Stomach (tissue), 9 donors: Measurements from ENCODE around the gene CAMK2N2. TPM values are rescaled to one million over a fixed set of nuclear protein-coding genes. Genes with fewer than 3 reads are reported as not detected.
A peak's percentile ranks its signal among the peaks of the same experiment; 100 is the strongest.

Experiments
- DNase-seq, 2 donors: peaks; one replicate each; pipeline versions ENCODE4 v3.0.0 to v3.0.0-alpha.2; 2013 to 2019
- H3K27ac ChIP-seq, 5 donors: fragments of 200-600 bp in 4 of 5; sonication (generic) in 4 of 5; one replicate each; pipeline ENCODE4 v1.5.1; 2013 to 2019; ENCODE audit warnings: mild to moderate bottlenecking in 1 of 5, moderate library complexity in 1 of 5
- H3K27me3 ChIP-seq, 3 donors: fragments of 200-600 bp; sonication (generic); one replicate each; pipeline ENCODE4 v1.5.1; 2017 to 2019; ENCODE audit warnings: mixed run types in 1 of 3
- H3K36me3 ChIP-seq, 4 donors: fragments of 200-600 bp; sonication (generic); 1 replicate in 3 of 4; 2 replicates in 1 of 4; pipeline ENCODE4 v1.5.1; 2016 to 2019
- H3K4me1 ChIP-seq, 4 donors: fragments of 200-600 bp; sonication (generic); one replicate each; pipeline ENCODE4 v1.5.1; 2016 to 2019
- H3K4me3 ChIP-seq, 4 donors: fragments of 200-600 bp; sonication (generic) in 3 of 4; one replicate each; pipeline ENCODE4 v1.5.1; 2016 to 2019; ENCODE audit warnings: mild to moderate bottlenecking in 1 of 4
- H3K9me3 ChIP-seq, 4 donors: fragments of 200-600 bp; sonication (generic); one replicate each; pipeline ENCODE4 v1.5.1; 2016 to 2019
- CTCF ChIP-seq, 7 experiments: fragments of 450-650 bp in 4 of 7; fragments of 200-600 bp in 3 of 7; sonication (generic) in 3 of 7; IDR thresholded peaks; one replicate each; pipeline ENCODE4 v1.5.1; 2016 to 2019; ENCODE audit warnings: antibody characterized with exemption in 7 of 7, control low read depth in 2 of 7, mild to moderate bottlenecking in 1 of 7
- EP300 ChIP-seq: sonication (generic); formaldehyde crosslinking; IDR thresholded peaks from one replicate; pipeline ENCODE4 v1.6.1; 2017; ENCODE audit warnings: antibody characterized with exemption
- POLR2A ChIP-seq, 4 donors: fragments of 450-650 bp; IDR thresholded peaks; one replicate each; pipeline ENCODE4 v1.6.1; 2016; ENCODE audit warnings: antibody characterized with exemption in 4 of 4, control low read depth in 2 of 4, mild to moderate bottlenecking in 1 of 4, moderate library complexity in 1 of 4
- POLR2AphosphoS5 ChIP-seq, 3 donors: sonication (generic); formaldehyde crosslinking; IDR thresholded peaks; one replicate each; pipeline ENCODE4 v1.6.1; 2016; ENCODE audit warnings: antibody characterized with exemption in 3 of 3
- WGBS, 5 donors: extraction: QIAGEN DNeasy Blood & Tissue Kit in 3 of 5; methylation state at CpG; one replicate each; pipeline versions ENCODE4 v1.1.5 to v1.1.7; 2013 to 2018; 5-methylcytosine and 5-hydroxymethylcytosine counted together
- intact Hi-C: fragments of 100-400 bp; cut with DNase I; formaldehyde crosslinking; loops from one replicate; pipeline ENCODE4 v1.15.1; 2023; ENCODE audit warnings: low total_unique reads
- polyA plus RNA-seq, 3 donors: library from polyadenylated mRNA; stranded (reverse); fragments of 200-250 nt; gene quantifications; one replicate each; pipeline ENCODE4 v1.2.3, GENCODE V29; 2013
- total RNA-seq, 5 donors: library from RNA; depleted of rRNA; stranded (reverse); fragments of >200 nt; gene quantifications; one replicate each; pipeline versions ENCODE4 v1.1.0 to v1.2.3, GENCODE V29; 2014 to 2016
- donor health status: healthy with polysubstance abuse.
- donor health status: Bipolar disorder and iron deficiency.
- donor health status: healthy.

Gene CAMK2N2
- total and polyA plus RNA-seq, 8 donors = 0.58 to 1.2 (median 0.68) TPM; not detected in 5

- Histone ChIP-seq H3K4me1 (peaks cover 0 to 5% (median 0%) of the 10 kb centered on the region in 4 donors), H3K27me3 (peaks cover 0 to 25% (median 0%) of the 10 kb centered on the region in 3 donors), H3K9me3 (no peaks in the 10 kb centered on the region), H3K27ac (no peak overlapping the region), H3K4me3 (no peak overlapping the region), H3K36me3 (no peaks in the 10 kb centered on the region)
- TF ChIP-seq EP300 (no peak), CTCF (IDR thresholded peaks at IDR 0.05) (peak in 4 of 7 experiments; percentile 32 to 53 (median 44)), POLR2AphosphoS5 (IDR thresholded peaks at IDR 0.05) (no peak), POLR2A (IDR thresholded peaks at IDR 0.05) (no peak)
- 4 to 9% (median 7%) methylated on average over 10 of the region's 10 CpGs for WGBS, 5 donors
- DNase-seq = peak; percentile 59 to 64
- intact Hi-C loops = no loop called here
Observed at GRCh38 chr3:184289426-184289938, 28.1 kb upstream of the CAMK2N2 start.

GRCh38 chr3:184284696-184285095 is 23.3 kb upstream of the CAMK2N2 start:
- intact Hi-C loops = no loop called here
- WGBS, 5 donors = 5 to 28% (median 21%) methylated on average over 4 of the region's 4 CpGs
- peaks cover 0 to 3% (median 0%) of the 10 kb centered on the region in 4 donors for H3K4me1 ChIP-seq
- peak; percentile 34 to 89 for DNase-seq
- TF ChIP-seq POLR2A (IDR thresholded peaks at IDR 0.05) (no peak), CTCF (IDR thresholded peaks at IDR 0.05) (peak in 1 of 7 experiments; percentile 23)
- H3K27me3 ChIP-seq = peaks cover 0 to 18% (median 0%) of the 10 kb centered on the region in 3 donors
- H3K9me3 ChIP-seq = no peaks in the 10 kb centered on the region
- H3K36me3 ChIP-seq = no peaks in the 10 kb centered on the region
- no peak overlapping the region for H3K27ac ChIP-seq
- no peak overlapping the region for H3K4me3 ChIP-seq

GRCh38 chr3:184283681-184284080 is 22.3 kb upstream of the CAMK2N2 start:
- TF ChIP-seq CTCF (IDR thresholded peaks at IDR 0.05) (no peak), EP300 (no peak), POLR2AphosphoS5 (IDR thresholded peaks at IDR 0.05) (no peak), POLR2A (IDR thresholded peaks at IDR 0.05) (no peak)
- intact Hi-C loops = no loop called here

GRCh38 chr3:184282941-184283340 is 21.6 kb upstream of the CAMK2N2 start:
- no peak for DNase-seq
- Histone ChIP-seq H3K27me3 (peaks cover 0 to 7% (median 4%) of the 10 kb centered on the region in 3 donors), H3K27ac (no peak overlapping the region), H3K4me1 (no peaks in the 10 kb centered on the region), H3K4me3 (no peak overlapping the region), H3K9me3 (no peaks in the 10 kb centered on the region), H3K36me3 (no peaks in the 10 kb centered on the region)
- intact Hi-C loops = no loop called here
- TF ChIP-seq POLR2AphosphoS5 (IDR thresholded peaks at IDR 0.05) (no peak), POLR2A (IDR thresholded peaks at IDR 0.05) (no peak), CTCF (IDR thresholded peaks at IDR 0.05) (no peak), EP300 (no peak)
- 67 to 83% (median 73%) methylated on average over 3 to 4 of the region's 4 CpGs for WGBS, 5 donors

More at GRCh38 chr3:184283681-184284080, 22.3 kb upstream of the CAMK2N2 start:
- peaks cover 0 to 8% (median 0%) of the 10 kb centered on the region in 3 donors for H3K27me3 ChIP-seq
- H3K4me1 ChIP-seq = no peaks in the 10 kb centered on the region
- no peaks in the 10 kb centered on the region for H3K36me3 ChIP-seq
- H3K27ac ChIP-seq = no peak overlapping the region
- H3K4me3 ChIP-seq = no peak overlapping the region
- no peak for DNase-seq
- 88 to 95% (median 90%) methylated on average over 8 of the region's 8 CpGs for WGBS, 5 donors
- no peaks in the 10 kb centered on the region for H3K9me3 ChIP-seq
